GM06990 (cell line): ENCODE measurements around the gene MMEL1.

Experiments used
- DNase-seq: peaks from one replicate; pipeline ENCODE4 v3.0.0-alpha.2; 2011; ENCODE audit not compliant: insufficient read length; ENCODE audit errors: extremely low read depth
- H3K27me3 ChIP-seq: replicated peaks from 2 replicates; pipeline ENCODE4 v1.6.0; 2011; ENCODE audit warnings: low read length; ENCODE audit not compliant: control insufficient read depth, insufficient read depth
- H3K36me3 ChIP-seq: 2 replicates; pipeline ENCODE4 v1.5.1; 2011; ENCODE audit warnings: low read length; ENCODE audit not compliant: control insufficient read depth, insufficient read depth
- H3K4me3 ChIP-seq: replicated peaks from 2 replicates; pipeline ENCODE4 v1.5.1; 2011; ENCODE audit warnings: low read depth, mild to moderate bottlenecking, control low read depth, low read length
- TF ChIP-seq, protein P1 (sequence below): IDR thresholded peaks from 2 replicates; pipeline ENCODE4 v1.5.1; 2011; ENCODE audit warnings: low read length, control low read depth, mild to moderate bottlenecking, inconsistent platforms; ENCODE audit not compliant: insufficient read depth, poor library complexity, severe bottlenecking

MMEL1 gene

DNA sequence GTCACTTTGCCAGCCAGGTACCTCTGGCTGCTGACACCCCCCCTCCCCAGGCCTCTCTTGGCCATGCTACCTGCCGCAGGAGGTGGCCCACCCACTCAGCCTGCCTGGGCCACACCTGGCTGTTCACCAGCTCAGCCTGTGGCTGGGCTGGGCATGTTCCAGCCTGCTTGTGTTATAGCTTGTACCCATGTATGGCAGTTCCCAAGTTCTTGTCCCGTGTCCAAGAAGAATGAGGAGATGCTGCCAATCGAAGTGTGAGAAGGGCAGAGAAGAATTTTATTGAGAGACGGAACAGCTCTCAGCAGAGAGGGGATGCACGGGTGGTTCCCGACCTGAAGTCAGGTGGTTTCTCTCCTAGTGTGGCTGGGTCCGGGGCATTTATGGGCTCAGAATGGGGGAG is 3.9 kb upstream of the MMEL1 start:
- TF ChIP-seq, protein P1, sequence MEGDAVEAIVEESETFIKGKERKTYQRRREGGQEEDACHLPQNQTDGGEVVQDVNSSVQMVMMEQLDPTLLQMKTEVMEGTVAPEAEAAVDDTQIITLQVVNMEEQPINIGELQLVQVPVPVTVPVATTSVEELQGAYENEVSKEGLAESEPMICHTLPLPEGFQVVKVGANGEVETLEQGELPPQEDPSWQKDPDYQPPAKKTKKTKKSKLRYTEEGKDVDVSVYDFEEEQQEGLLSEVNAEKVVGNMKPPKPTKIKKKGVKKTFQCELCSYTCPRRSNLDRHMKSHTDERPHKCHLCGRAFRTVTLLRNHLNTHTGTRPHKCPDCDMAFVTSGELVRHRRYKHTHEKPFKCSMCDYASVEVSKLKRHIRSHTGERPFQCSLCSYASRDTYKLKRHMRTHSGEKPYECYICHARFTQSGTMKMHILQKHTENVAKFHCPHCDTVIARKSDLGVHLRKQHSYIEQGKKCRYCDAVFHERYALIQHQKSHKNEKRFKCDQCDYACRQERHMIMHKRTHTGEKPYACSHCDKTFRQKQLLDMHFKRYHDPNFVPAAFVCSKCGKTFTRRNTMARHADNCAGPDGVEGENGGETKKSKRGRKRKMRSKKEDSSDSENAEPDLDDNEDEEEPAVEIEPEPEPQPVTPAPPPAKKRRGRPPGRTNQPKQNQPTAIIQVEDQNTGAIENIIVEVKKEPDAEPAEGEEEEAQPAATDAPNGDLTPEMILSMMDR = no peak

DNA sequence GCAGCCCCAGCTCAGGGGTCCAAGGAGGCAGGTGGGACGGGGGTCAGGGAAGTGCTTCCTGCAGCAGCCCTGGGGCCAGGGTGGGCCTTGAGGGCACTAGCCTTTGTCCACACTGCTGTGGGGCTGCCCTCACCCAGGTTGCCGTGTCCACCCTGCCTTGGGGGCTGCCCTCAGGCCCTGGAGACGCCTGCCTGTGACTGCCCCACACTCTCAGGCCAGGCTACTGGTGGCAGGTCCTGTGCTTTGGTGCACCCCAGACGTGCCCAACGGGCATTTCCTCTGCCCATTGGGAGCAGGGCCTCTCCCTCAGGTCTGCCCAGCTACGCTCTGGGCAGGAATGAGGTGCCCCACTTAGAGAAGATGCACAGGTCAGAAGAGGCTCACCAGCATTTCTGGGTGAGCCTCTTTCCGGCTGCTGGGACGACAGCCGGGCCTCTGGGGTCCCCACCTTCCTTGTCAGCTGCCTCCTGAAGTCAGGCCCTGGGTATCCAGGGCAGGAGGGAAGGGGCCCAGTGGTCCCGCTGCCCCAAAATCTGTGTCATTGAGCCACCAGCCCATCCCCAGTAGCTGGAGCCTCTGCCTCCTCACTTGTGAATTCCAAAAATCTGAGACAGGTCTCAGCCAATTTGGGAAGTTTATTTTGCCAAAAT is 2.7 kb upstream of the MMEL1 start:
- no peak for DNase-seq
- TF ChIP-seq, protein P1 = no peak
- Histone ChIP-seq H3K36me3 (no peaks in the 10 kb centered on the region), H3K27me3 (no peaks in the 10 kb centered on the region), H3K4me3 (no peak overlapping the region)

More for the DNA sequence above, 3.9 kb upstream of the MMEL1 start:
- Histone ChIP-seq H3K27me3 (no peaks in the 10 kb centered on the region), H3K4me3 (no peak overlapping the region), H3K36me3 (no peaks in the 10 kb centered on the region)
- DNase-seq = no peak

DNA sequence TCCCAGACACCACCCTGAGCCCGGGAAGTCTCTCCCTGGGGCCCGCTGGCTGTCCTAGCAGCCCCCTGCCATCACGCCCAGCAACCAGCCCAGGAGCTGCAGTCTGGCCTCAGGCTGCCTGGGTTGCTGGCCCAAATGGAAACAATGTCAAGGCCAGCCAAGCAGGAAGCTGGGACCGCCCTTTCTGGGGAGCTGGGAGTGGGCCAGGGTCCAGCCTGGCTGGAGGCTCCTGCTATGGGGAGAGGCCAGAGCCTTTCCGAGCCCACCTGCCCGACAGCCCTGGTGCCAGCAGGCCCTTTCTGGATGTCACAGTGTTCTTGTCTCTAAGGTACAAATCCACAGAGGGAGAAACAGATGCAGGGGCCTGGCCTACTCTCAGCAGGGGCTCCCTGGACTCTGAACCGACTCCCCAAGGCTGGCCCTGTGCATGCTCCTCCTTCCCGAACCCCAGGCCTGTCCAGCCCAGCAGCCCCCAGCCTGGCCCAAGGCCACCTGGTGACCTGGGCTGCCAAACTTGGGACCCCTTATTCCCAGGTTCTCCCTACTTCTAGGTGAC is 1.2 kb upstream of the MMEL1 start:
- TF ChIP-seq, protein P1 = no peak
- Histone ChIP-seq H3K36me3 (no peaks in the 10 kb centered on the region), H3K4me3 (no peak overlapping the region), H3K27me3 (no peaks in the 10 kb centered on the region)
- no peak for DNase-seq

DNA sequence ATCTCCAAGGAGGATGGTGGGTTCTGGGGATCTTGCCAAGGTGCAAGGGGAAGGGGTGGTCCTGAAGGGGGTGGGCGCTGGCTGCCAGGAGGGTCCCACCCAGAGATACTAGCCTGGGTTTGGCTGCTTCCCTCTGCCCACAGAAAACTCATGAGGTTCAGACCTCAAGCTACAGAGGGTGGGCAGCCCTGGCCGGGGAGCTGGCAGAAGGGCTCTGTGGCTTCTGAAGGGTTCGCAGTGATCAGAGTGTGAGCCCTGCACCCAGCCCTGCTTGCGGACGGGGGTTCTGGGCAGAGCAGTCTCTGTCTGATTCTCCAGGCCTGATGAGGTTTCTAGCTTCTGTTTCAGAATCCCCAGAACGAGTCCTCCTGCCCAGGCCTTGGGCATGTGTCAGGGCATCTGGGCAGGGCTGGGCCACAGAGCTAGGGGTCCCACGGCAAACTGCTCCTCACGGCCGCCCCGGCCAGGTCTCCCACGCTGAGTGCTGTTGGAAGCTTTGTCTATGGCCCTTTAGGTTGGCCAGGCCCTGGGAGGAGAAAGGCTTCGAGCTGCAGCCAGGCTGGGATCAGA is 635 bp upstream of the MMEL1 start:
- Histone ChIP-seq H3K36me3 (no peaks in the 10 kb centered on the region), H3K27me3 (no peaks in the 10 kb centered on the region), H3K4me3 (no peak overlapping the region)
- DNase-seq = no peak
- TF ChIP-seq, protein P1 = no peak

DNA sequence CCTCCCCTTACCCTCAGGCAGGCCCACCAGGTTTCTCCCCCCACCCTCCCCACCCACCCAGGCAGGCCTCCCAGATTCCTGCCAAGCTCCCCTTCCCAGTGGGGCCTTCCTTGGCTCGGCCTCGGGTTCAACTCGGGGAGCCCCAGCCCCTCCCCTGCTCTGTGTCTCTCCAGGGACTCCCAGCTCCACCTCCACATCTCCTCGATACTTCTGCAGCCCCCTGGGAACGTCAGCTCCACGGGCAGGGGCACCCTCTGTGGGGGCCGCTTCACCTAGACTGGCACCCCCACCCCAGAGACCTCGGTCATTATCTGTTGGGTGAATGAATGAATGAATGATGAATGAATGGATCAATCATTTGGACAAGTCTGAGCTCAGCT is 775 bp downstream of the MMEL1 start:
- no peak for DNase-seq
- no peak overlapping the region for H3K4me3 ChIP-seq
- TF ChIP-seq, protein P1 = no peak
- H3K27me3 ChIP-seq = no peaks in the 10 kb centered on the region
- no peaks in the 10 kb centered on the region for H3K36me3 ChIP-seq
